PC-3 (cell line): ENCODE measurements around the gene WWP2. TPM values are rescaled to one million over a fixed set of nuclear protein-coding genes. Genes with fewer than 3 reads are reported as not detected.

Experiments
- ATAC-seq: fragments of 200-7000 bp; cut with Tn5 transposase; 2 replicates; pipeline ENCODE4 v1.9.1; 2020; ENCODE audit warnings: mild to moderate bottlenecking, moderate library complexity
- BruUV-seq: library from RNA; stranded (reverse); fragments of 400-500 nt; replicated peaks from 2 replicates; lab custom pipeline; 2021; lab: Mats Ljungman, UMichigan
- CTCF ChIA-PET: fragments of 300-600 bp; sonication (Branson Sonifier 250); formaldehyde crosslinking; loops from one replicate; lab custom pipeline; 2022; ENCODE audit warnings: antibody characterized with exemption; lab: Charles Lee
- POLR2A ChIA-PET: fragments of 300-600 bp; sonication (Branson Sonifier 250); formaldehyde crosslinking; loops from one replicate; lab custom pipeline; 2022; ENCODE audit warnings: antibody characterized with exemption; ENCODE audit not compliant: unreplicated experiment; lab: Charles Lee
- DNase-seq: peaks from one replicate; pipeline ENCODE4 v3.0.0-alpha.2; 2015
- H2AFZ ChIP-seq: fragments of 300-600 bp; sonication (generic); 2 replicates; pipeline ENCODE4 v1.6.0; 2016; ENCODE audit warnings: antibody characterized with exemption, low read length
- H3F3A ChIP-seq: fragments of 300-600 bp; sonication (generic); one replicate; pipeline ENCODE4 v1.6.0; 2017; ENCODE audit warnings: antibody characterized with exemption, low read length, control low read depth, mild to moderate bottlenecking; ENCODE audit not compliant: unreplicated experiment
- H3K27ac ChIP-seq: fragments of 300-600 bp; sonication (generic); 2 replicates; pipeline ENCODE4 v1.5.1; 2016; ENCODE audit warnings: mild to moderate bottlenecking, low read length
- H3K27me3 ChIP-seq: fragments of 300-600 bp; sonication (generic); 2 replicates; pipeline ENCODE4 v1.6.1; 2016; ENCODE audit warnings: low read length, mixed read lengths
- H3K36me3 ChIP-seq: fragments of 300-600 bp; sonication (generic); 2 replicates; pipeline ENCODE4 v1.6.1; 2016; ENCODE audit warnings: low read depth, mixed run types, low read length, mixed read lengths
- H3K4me1 ChIP-seq: fragments of 300-600 bp; sonication (generic); 2 replicates; pipeline ENCODE4 v1.5.1; 2016; ENCODE audit warnings: low read length; ENCODE audit not compliant: insufficient read depth
- H3K4me2 ChIP-seq: fragments of 300-600 bp; sonication (generic); 2 replicates; pipeline ENCODE4 v1.6.0; 2016; ENCODE audit warnings: low read length
- H3K4me3 ChIP-seq: fragments of 300-600 bp; sonication (generic); 2 replicates; pipeline ENCODE4 v1.5.1; 2016; ENCODE audit warnings: mild to moderate bottlenecking, low read length, mixed read lengths
- H3K79me2 ChIP-seq: fragments of 300-600 bp; sonication (generic); 2 replicates; pipeline ENCODE4 v1.6.1; 2017; ENCODE audit warnings: low read length, mixed read lengths
- H3K9ac ChIP-seq: fragments of 300-600 bp; sonication (generic); 2 replicates; pipeline ENCODE4 v1.6.0; 2016; ENCODE audit warnings: mild to moderate bottlenecking, low read length
- H3K9me2 ChIP-seq: fragments of 300-600 bp; sonication (generic); replicated peaks from 2 replicates; pipeline ENCODE4 v1.6.1; 2016; ENCODE audit warnings: mixed run types, low read length, mixed read lengths
- H3K9me3 ChIP-seq: fragments of 300-600 bp; sonication (generic); 2 replicates; pipeline ENCODE4 v1.6.1; 2016; ENCODE audit warnings: low read length, mixed read lengths
- H4K20me1 ChIP-seq: fragments of 300-600 bp; sonication (generic); 2 replicates; pipeline ENCODE4 v1.6.1; 2016; ENCODE audit warnings: low read length, mixed read lengths
- CTCF ChIP-seq: fragments of 300-600 bp; sonication (generic); conservative IDR thresholded peaks from 2 replicates; pipeline ENCODE4 v1.5.1; 2017; ENCODE audit warnings: antibody characterized with exemption, low read depth, mild to moderate bottlenecking, low read length
- EZH2 ChIP-seq: fragments of 300-600 bp; sonication (generic); IDR thresholded peaks from one replicate; pipeline ENCODE4 v1.6.1; 2017; ENCODE audit warnings: antibody characterized with exemption, mild to moderate bottlenecking, low read length; ENCODE audit not compliant: unreplicated experiment
- EZH2phosphoT487 ChIP-seq: fragments of 300-600 bp; sonication (generic); IDR thresholded peaks from 2 replicates; pipeline ENCODE4 v1.6.1; 2018; ENCODE audit warnings: mild to moderate bottlenecking, antibody characterized with exemption, low read length, borderline replicate concordance
- intact Hi-C: fragments of 100-400 bp; cut with micrococcal nuclease; formaldehyde crosslinking; loops from 2 replicates; pipeline ENCODE4 v1.9.0; 2023
- total RNA-seq: library from RNA; depleted of rRNA; stranded (reverse); fragments of >200 nt; gene quantifications from 2 replicates; pipeline ENCODE4 v1.2.3, GENCODE V29; 2014

Gene WWP2
- total RNA-seq, 1 experiment from 2014 or later: 15.8 TPM

DNA sequence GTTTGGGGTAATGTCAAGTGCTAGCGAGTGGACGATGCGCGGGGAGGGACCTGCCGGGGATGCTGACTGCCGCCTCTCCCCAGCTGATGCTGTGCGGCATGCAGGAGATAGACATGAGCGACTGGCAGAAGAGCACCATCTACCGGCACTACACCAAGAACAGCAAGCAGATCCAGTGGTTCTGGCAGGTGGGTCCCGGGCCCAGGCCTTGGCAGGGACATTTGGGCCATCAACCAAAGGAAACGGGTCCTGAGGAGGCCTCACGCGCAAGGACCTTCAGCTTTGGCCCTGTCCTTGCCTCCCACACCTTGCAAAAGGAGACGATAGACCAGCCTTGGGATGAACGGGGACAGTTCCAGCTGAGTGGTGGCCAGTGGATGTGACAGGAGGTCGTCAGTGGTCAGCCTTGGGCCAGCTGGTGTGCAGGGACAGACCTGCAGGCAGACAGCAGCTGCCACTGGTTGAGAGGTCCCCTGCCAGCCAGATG lies 175.4 kb downstream of the WWP2 start:
- TF ChIP-seq EZH2: no peak
- TF ChIP-seq CTCF: peak; percentile 59
- ChIA-PET CTCF (no interaction called here), POLR2A (no interaction called here)
- Histone ChIP-seq H4K20me1 (no peaks in the 10 kb centered on the region), H3K27ac (no peak overlapping the region), H3K4me1 (no peaks in the 10 kb centered on the region), H3K9me2 (no peaks in the 10 kb centered on the region), H3K79me2 (no peaks in the 10 kb centered on the region), H3K27me3 (no peaks in the 10 kb centered on the region), H3K36me3 (no peaks in the 10 kb centered on the region), H3K4me3 (no peak overlapping the region), H2AFZ (no peak overlapping the region), H3K4me2 (no peak overlapping the region), H3K9me3 (no peaks in the 10 kb centered on the region), H3K9ac (no peak overlapping the region), H3F3A (no peaks in the 10 kb centered on the region)
- peak; percentile 20 for DNase-seq
- BruUV-seq: no TSS peak
- ATAC-seq: peak; percentile 70
- intact Hi-C loops: no loop called here

- no peaks in the 10 kb centered on the region for H3K27me3 ChIP-seq
- no peaks in the 10 kb centered on the region for H3K79me2 ChIP-seq
- no peak overlapping the region for H3K4me3 ChIP-seq
- BruUV-seq: no TSS peak
- H3K9ac ChIP-seq: no peak overlapping the region
- H2AFZ ChIP-seq: no peak overlapping the region
- DNase-seq (no peak), ATAC-seq (no peak)
- no peaks in the 10 kb centered on the region for H3K4me1 ChIP-seq
- intact Hi-C loops: no loop called here
- H3K36me3 ChIP-seq: no peaks in the 10 kb centered on the region
- TF ChIP-seq EZH2phosphoT487 (no peak), EZH2 (no peak), CTCF (no peak)
- no peaks in the 10 kb centered on the region for H4K20me1 ChIP-seq
- CTCF ChIA-PET: no interaction called here
- no peak overlapping the region for H3K4me2 ChIP-seq
- no peaks in the 10 kb centered on the region for H3F3A ChIP-seq
- H3K9me2 ChIP-seq: no peaks in the 10 kb centered on the region
- POLR2A ChIA-PET: no interaction called here
- H3K9me3 ChIP-seq: no peaks in the 10 kb centered on the region
- H3K27ac ChIP-seq: no peak overlapping the region
These were observed 177.1 kb downstream of the WWP2 start for GRCh38 chr16:69938981-69939820.
